K562 (cell line): ENCODE results near the gene HMGA1. TPM values are rescaled to one million over a fixed set of nuclear protein-coding genes. Genes with fewer than 3 reads are reported as not detected.

Experiments
- ESRRA ChIP-seq: fragments of 450-650 bp; IDR thresholded peaks from 2 replicates; pipeline ENCODE4 v1.6.1; 2014; ENCODE audit warnings: low read depth, mild to moderate bottlenecking, moderate library complexity, borderline replicate concordance
- ETV5 ChIP-seq: sonication (generic); formaldehyde crosslinking; IDR thresholded peaks from 2 replicates; pipeline ENCODE4 v1.4.0; 2020; ENCODE audit warnings: low read depth, mild to moderate bottlenecking, missing genetic modification reagents
- GTF2F1 ChIP-seq: IDR thresholded peaks from 2 replicates; pipeline ENCODE4 v1.6.1; 2011; ENCODE audit warnings: low read depth, low read length, improper control_type of control experiment
- JUND ChIP-seq, 2 experiments: IDR thresholded peaks; 2 replicates in 1 of 2; 3 replicates in 1 of 2; pipeline ENCODE4 v1.6.1; 2011; ENCODE audit warnings: borderline replicate concordance in 2 of 2, low read depth in 2 of 2, low read length in 2 of 2, improper control_type of control experiment in 1 of 2, missing biosample characterization in 1 of 2, missing genetic modification characterization in 1 of 2, missing genetic modification reagents in 1 of 2
- KAT7 ChIP-seq: sonication (generic); formaldehyde crosslinking; IDR thresholded peaks from 2 replicates; pipeline ENCODE4 v1.8.0; 2022; ENCODE audit warnings: missing genetic modification reagents, mild to moderate bottlenecking, borderline replicate concordance
- MTA2 ChIP-seq: fragments of 450-650 bp; IDR thresholded peaks from 2 replicates; pipeline ENCODE4 v1.6.1; 2016; ENCODE audit warnings: low read depth
- NCOR1 ChIP-seq: fragments of 450-650 bp; IDR thresholded peaks from 2 replicates; pipeline ENCODE4 v1.6.1; 2016; ENCODE audit warnings: mild to moderate bottlenecking, moderate library complexity
- PHF20 ChIP-seq: fragments of 450-650 bp; IDR thresholded peaks from 2 replicates; pipeline ENCODE4 v1.6.1; 2018; ENCODE audit not compliant: partially characterized antibody
- REST ChIP-seq, 2 experiments: fragments of 450-650 bp; formaldehyde crosslinking in 1 of 2; IDR thresholded peaks; 2 replicates each; pipeline versions ENCODE4 v1.4.0 to v1.6.1; 2014 to 2020; ENCODE audit warnings: mild to moderate bottlenecking in 2 of 2, borderline replicate concordance in 1 of 2, low read depth in 1 of 2
- TAL1 ChIP-seq: fragments of 450-650 bp; IDR thresholded peaks from 2 replicates; pipeline ENCODE4 v1.6.1; 2016; ENCODE audit warnings: mild to moderate bottlenecking
- TCF7 ChIP-seq: sonication (generic); IDR thresholded peaks from 2 replicates; pipeline ENCODE4 v1.6.1; 2016; ENCODE audit warnings: antibody characterized with exemption, borderline replicate concordance
- ZFP1 ChIP-seq: fragments of 450-650 bp; formaldehyde crosslinking; IDR thresholded peaks from 2 replicates; pipeline ENCODE4 v1.4.0; 2020; ENCODE audit warnings: mild to moderate bottlenecking, mixed read lengths
- ZNF133 ChIP-seq: fragments of 250-450 bp; sonication (Bioruptor Pico); IDR thresholded peaks from 2 replicates; pipeline ENCODE4 v1.4.0; 2020; ENCODE audit warnings: mild to moderate bottlenecking
- ZNF217 ChIP-seq: sonication (generic); formaldehyde crosslinking; IDR thresholded peaks from 2 replicates; pipeline ENCODE4 v1.8.0; 2022; ENCODE audit warnings: mild to moderate bottlenecking, missing genetic modification reagents
- ZNF23 ChIP-seq: fragments of 250-450 bp; sonication (Bioruptor Pico); IDR thresholded peaks from 2 replicates; pipeline ENCODE4 v1.4.0; 2020; ENCODE audit warnings: mild to moderate bottlenecking
- ZNF280A ChIP-seq: fragments of 450-650 bp; IDR thresholded peaks from 2 replicates; pipeline ENCODE4 v1.6.1; 2018; ENCODE audit warnings: mild to moderate bottlenecking, low read depth; ENCODE audit not compliant: partially characterized antibody
- polyA plus RNA-seq, 8 experiments: library from polyadenylated mRNA; depleted of rRNA in 4 of 8; stranded (reverse) in 5 of 8; unstranded in 3 of 8; fragments of >200 nt; fragmentation: Nextera tagmentation in 2 of 8; fragmentation: Illumina TruSeq in 1 of 8; extraction: Ambion mirVana in 2 of 8; extraction: Trizol in 1 of 8; gene quantifications; 2 replicates each; pipeline versions ENCODE4 v1.2.1 to v1.2.3, GENCODE V29; 2011 to 2014; ENCODE audit warnings: inconsistent platforms in 1 of 8, missing spikeins in 1 of 8
- total RNA-seq, 7 experiments: library from RNA; depleted of rRNA in 6 of 7; stranded (reverse); fragments of >200 nt in 6 of 7; fragmentation: Illumina TruSeq in 2 of 7; extraction: Trizol in 2 of 7; gene quantifications; 2 replicates each; pipeline versions ENCODE4 v1.2.1 to v1.2.3, GENCODE V29; 2011 to 2021; ENCODE audit warnings: low replicate concordance in 1 of 7
- TF ChIP-seq, protein P1 (sequence below): fragments of 450-650 bp; IDR thresholded peaks from 2 replicates; pipeline ENCODE4 v1.6.1; 2016; ENCODE audit warnings: low read depth, mild to moderate bottlenecking, moderate library complexity

HMGA1 gene
- total and polyA plus RNA-seq, 9 of the 15 experiments (the other 6 are each of a cell fraction or from before 2014, with no cell fraction given), result 27.8 to 1,947 (median 594) TPM

DNA sequence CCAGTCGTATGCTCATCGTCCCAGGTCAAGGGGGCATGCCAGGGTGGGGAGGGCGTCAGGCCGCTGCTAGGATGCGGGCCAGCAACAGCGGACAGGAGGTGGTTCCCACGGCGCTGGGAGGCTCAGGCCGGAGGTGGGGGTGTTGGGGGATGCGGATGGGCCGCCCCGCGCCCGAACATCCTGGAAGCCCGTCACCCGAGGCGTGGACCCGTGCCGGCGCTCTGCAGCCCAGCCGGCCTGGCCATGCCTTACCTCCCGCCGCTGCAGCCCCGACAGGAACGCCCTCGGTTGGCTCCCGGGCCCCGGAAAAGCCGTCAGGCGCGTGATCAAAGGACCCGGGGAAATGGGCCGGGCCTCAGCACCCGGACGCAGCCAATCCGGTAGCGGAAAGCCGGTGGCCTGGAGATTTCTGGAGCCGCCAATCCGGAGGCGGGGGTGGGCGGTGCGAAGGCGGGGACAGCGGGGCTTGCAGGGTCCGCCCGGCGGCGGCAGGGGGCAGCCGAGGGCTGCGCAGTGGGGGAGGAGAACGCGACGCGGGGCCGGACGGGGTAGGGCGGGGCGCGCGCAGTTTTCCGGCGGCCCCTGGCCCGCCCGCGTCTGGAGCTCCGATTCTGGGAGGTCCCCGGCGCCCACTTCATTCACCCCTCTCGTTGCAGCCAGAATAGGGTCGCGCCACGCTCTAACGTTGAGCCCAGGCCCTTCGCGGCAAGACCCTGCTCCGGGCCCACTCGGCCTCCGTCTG lies 12.2 kb downstream of the HMGA1 start, which contains the start of gene SMIM29 (continued):
- TF ChIP-seq REST (IDR thresholded peaks at IDR 0.05; ENCODE audit: borderline replicate concordance) (peak; percentile 93), REST (CRISPR knock-in tag; IDR thresholded peaks at IDR 0.05; ENCODE audit: low read depth) (0 out of 2 replicates have a peak, but pooled peaks have one; percentile 33), ZNF23 (no peak), MTA2 (no peak), ZFP1 (CRISPR knock-in tag) (no peak), ZNF133 (no peak), ZNF280A (no peak), ETV5 (CRISPR knock-in tag) (peak; percentile 73; the same call in 1 of the 2 replicates), GTF2F1 (0 out of 2 replicates have a peak, but pooled peaks have one; percentile 59), KAT7 (CRISPR knock-in tag) (peak; percentile 15; the same call in 1 of the 2 replicates), ESRRA (peak; percentile 51; the same call in 1 of the 2 replicates), JUND (IDR thresholded peaks at IDR 0.05; ENCODE audit: borderline replicate concordance, low read depth, low read length) (no peak; the same call in 1 of the 2 replicates), JUND (tag; IDR thresholded peaks at IDR 0.05; ENCODE audit: borderline replicate concordance, low read depth, low read length) (peak; percentile 12; the same call in 1 of the 3 replicates), TCF7 (peak; percentile 87; the same call in 1 of the 2 replicates), TAL1 (0 out of 2 replicates have a peak, but pooled peaks have one; percentile 7), NCOR1 (peak; percentile 30; the same call in 1 of the 2 replicates), ZNF217 (CRISPR knock-in tag) (no peak), PHF20 (peak; percentile 49)
- TF ChIP-seq, protein P1, sequence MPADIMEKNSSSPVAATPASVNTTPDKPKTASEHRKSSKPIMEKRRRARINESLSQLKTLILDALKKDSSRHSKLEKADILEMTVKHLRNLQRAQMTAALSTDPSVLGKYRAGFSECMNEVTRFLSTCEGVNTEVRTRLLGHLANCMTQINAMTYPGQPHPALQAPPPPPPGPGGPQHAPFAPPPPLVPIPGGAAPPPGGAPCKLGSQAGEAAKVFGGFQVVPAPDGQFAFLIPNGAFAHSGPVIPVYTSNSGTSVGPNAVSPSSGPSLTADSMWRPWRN, result no peak
